GM12875 (cell line): ENCODE results near the gene GGT5.
A peak's percentile ranks its signal among the peaks of the same experiment; 100 is the strongest.

Experiments
- H3K4me3 ChIP-seq: one replicate; pipeline ENCODE4 v1.5.1; 2011; ENCODE audit warnings: low read depth, low read length, control low read depth
- TF ChIP-seq, protein P1 (sequence below): IDR thresholded peaks from 2 replicates; pipeline ENCODE4 v1.5.1; 2011; ENCODE audit warnings: low read depth, mild to moderate bottlenecking, control low read depth, inconsistent platforms, low read length, moderate library complexity, borderline replicate concordance; ENCODE audit not compliant: insufficient read depth

GGT5 gene

GRCh38 chr22:24190159-24190540, 54.7 kb downstream of the GGT5 start:
- H3K4me3 ChIP-seq, result no peak overlapping the region
- TF ChIP-seq, protein P1, sequence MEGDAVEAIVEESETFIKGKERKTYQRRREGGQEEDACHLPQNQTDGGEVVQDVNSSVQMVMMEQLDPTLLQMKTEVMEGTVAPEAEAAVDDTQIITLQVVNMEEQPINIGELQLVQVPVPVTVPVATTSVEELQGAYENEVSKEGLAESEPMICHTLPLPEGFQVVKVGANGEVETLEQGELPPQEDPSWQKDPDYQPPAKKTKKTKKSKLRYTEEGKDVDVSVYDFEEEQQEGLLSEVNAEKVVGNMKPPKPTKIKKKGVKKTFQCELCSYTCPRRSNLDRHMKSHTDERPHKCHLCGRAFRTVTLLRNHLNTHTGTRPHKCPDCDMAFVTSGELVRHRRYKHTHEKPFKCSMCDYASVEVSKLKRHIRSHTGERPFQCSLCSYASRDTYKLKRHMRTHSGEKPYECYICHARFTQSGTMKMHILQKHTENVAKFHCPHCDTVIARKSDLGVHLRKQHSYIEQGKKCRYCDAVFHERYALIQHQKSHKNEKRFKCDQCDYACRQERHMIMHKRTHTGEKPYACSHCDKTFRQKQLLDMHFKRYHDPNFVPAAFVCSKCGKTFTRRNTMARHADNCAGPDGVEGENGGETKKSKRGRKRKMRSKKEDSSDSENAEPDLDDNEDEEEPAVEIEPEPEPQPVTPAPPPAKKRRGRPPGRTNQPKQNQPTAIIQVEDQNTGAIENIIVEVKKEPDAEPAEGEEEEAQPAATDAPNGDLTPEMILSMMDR, result no peak

GRCh38 chr22:24189249-24190158, 55.4 kb downstream of the GGT5 start:
- H3K4me3 ChIP-seq, result no peak overlapping the region
- TF ChIP-seq, protein P1, result peak; percentile 86

- TF ChIP-seq, protein P1, result no peak
- no peak overlapping the region for H3K4me3 ChIP-seq
These were observed 56.1 kb downstream of the GGT5 start for GRCh38 chr22:24188705-24189248.

GRCh38 chr22:24187731-24188644, 56.9 kb downstream of the GGT5 start:
- TF ChIP-seq, protein P1, result no peak
- H3K4me3 ChIP-seq, result no peak overlapping the region

GRCh38 chr22:24186892-24187670, 57.8 kb downstream of the GGT5 start:
- H3K4me3 ChIP-seq, result no peak overlapping the region
- TF ChIP-seq, protein P1, result no peak

DNA sequence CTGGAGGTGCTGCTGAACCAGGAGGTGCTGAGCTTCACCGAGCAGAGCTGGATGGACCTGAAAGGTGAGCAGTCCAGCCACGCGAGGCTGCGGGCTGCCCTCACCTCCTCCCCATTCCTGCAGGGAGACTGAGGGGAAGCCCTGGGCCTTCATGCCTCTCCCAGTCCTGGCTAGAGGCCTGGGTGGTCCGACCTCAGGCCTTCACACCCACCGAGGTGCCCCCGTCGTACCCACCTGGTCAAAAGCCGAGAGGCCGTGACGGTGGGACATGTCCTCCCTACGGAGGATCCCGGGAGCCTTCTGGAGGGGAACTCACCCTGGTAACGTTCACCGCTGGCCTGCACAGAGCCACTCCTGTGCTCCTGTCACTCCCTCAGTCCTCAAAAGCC, 58.5 kb downstream of the GGT5 start:
- no peak overlapping the region for H3K4me3 ChIP-seq
- TF ChIP-seq, protein P1, result no peak
